A673 (cell line): ENCODE data around the gene PRKAG2.

ENCODE experiments used
- CTCF ChIP-seq: fragments of 300-800, 200-600 bp; sonication (generic); conservative IDR thresholded peaks from 2 replicates; pipeline ENCODE4 v1.5.1; 2017; ENCODE audit warnings: low read depth, mild to moderate bottlenecking, antibody characterized with exemption, low read length, moderate library complexity, mixed read lengths
- EZH2 ChIP-seq: fragments of 200-600 bp; sonication (generic); IDR thresholded peaks from 2 replicates; pipeline ENCODE4 v1.6.1; 2017; ENCODE audit warnings: borderline replicate concordance, low read depth, mild to moderate bottlenecking, mixed read lengths, antibody characterized with exemption, low read length; ENCODE audit not compliant: poor library complexity, severe bottlenecking

- no peak for TF ChIP-seq CTCF
- TF ChIP-seq EZH2: no peak
Measured at GRCh38 chr7:151721694-151722093, 155.2 kb downstream of the PRKAG2 start.
